Mononuclear cell (primary cell): Measurements from ENCODE around the gene RPS10. TPM values are rescaled to one million over a fixed set of nuclear protein-coding genes. Genes with fewer than 3 reads are reported as not detected.
"Not testable (repeated sequence)": the region's sequence is repeated elsewhere in the genome, so short reads cannot be mapped to it uniquely, and the experiment has no call there.

Experiments
- H3K27me3 ChIP-seq: 2 replicates; pipeline ENCODE4 v1.6.0; 2011; ENCODE audit warnings: low read length, control low read depth; ENCODE audit not compliant: insufficient read depth
- H3K4me1 ChIP-seq: 2 replicates; pipeline ENCODE4 v1.5.1; 2011; ENCODE audit warnings: mild to moderate bottlenecking, low read length, control low read depth; ENCODE audit not compliant: insufficient read depth
- H3K4me3 ChIP-seq: 2 replicates; pipeline ENCODE4 v1.5.1; 2011; ENCODE audit warnings: mild to moderate bottlenecking, low read length, moderate library complexity
- H3K9me3 ChIP-seq: 2 replicates; pipeline ENCODE4 v1.5.1; 2011; ENCODE audit warnings: low read depth, mild to moderate bottlenecking, control low read depth, low read length
- total RNA-seq: library from RNA; depleted of rRNA; stranded (reverse); fragments of >200 nt; gene quantifications from one replicate; pipeline ENCODE4 v1.2.3, GENCODE V29; 2012

RPS10 gene
- total RNA-seq, 1 donor = 4,222 TPM

DNA sequence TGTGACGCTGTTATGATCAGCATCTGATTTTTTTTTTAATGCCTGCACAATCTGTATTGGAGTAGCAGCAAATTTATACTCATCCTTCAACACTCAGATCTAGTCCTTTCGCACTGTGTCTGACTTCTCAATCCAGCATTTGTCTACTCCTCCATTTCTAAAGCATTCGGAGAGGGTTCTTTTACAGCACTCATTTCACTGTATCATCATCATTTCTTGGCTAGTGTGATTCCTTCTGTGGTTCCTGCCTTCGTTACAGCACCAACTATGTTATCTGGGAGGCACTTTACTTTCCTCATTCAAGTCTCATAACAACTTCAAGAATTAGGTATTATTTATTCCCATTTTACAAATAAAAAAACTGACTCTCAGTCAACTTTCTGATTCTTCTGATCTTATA, 51.4 kb downstream of the RPS10 start:
- Histone ChIP-seq H3K4me1 (peaks cover 50% of the 10 kb centered on the region), H3K4me3 (no peak overlapping the region), H3K9me3 (no peaks in the 10 kb centered on the region), H3K27me3 (no peaks in the 10 kb centered on the region)

DNA sequence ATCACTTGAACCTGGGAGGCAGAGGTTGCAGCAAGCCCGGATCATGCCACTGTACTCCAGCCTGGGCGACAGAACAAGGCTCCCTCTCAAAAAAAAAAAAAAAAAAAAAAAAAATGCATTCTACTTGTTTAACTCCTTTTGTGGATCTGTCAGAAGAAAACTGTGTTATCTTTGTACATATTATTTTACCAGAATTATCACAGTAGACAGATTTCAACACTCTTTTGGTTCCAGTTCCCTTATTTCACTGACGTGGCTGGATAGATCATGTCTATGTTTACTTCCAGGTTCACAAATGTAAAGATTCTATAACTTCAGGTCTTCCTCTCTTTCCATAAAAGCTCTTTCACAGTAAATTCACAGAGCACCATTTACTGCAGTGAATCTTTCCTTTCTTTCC, 51.8 kb downstream of the RPS10 start:
- Histone ChIP-seq H3K9me3 (no peaks in the 10 kb centered on the region), H3K4me3 (no peak overlapping the region), H3K27me3 (no peaks in the 10 kb centered on the region), H3K4me1 (peaks cover 52% of the 10 kb centered on the region)

DNA sequence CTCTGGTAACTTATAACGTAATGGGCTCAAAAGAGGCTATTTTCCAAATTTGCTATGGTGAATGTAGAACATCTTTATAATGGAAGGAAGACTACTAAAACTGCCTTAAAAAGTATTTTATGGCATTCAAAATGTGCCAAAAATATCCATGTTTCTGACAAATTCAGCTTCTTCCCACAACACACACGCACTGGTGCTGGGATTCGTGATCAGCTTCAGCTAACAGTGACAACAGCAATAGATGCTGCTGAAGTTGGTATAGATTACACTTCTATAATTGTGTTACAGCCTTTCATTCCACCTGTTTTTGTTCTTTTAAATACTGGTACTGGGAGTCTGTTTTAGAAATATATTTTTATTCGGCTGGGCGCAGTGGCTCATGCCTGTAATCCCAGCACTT, 52.4 kb downstream of the RPS10 start:
- Histone ChIP-seq H3K27me3 (no peaks in the 10 kb centered on the region), H3K9me3 (no peaks in the 10 kb centered on the region), H3K4me3 (no peak overlapping the region), H3K4me1 (peaks cover 49% of the 10 kb centered on the region)

DNA sequence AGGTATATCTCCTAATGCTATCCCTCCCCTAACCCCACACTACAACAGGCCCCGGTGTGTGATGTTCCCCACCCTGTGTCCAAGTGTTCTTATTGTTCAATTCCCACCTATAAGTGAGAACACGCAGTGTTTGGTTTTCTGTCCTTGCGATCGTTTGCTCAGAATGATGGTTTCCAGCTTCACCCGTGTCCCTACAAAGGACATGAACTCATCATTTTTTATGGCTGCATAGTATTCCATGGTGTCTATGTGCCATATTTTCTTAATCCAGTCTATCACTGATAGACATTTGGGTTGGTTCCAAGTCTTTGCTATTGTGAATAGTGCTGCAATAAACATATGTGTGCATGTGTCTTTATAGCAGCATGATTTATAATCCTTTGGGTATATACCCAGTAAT, 54.0 kb downstream of the RPS10 start:
- H3K9me3 ChIP-seq, H3K4me3 ChIP-seq, H3K27me3 ChIP-seq: not testable (repeated sequence)
- H3K4me1 ChIP-seq = peaks cover 47% of the 10 kb centered on the region

DNA sequence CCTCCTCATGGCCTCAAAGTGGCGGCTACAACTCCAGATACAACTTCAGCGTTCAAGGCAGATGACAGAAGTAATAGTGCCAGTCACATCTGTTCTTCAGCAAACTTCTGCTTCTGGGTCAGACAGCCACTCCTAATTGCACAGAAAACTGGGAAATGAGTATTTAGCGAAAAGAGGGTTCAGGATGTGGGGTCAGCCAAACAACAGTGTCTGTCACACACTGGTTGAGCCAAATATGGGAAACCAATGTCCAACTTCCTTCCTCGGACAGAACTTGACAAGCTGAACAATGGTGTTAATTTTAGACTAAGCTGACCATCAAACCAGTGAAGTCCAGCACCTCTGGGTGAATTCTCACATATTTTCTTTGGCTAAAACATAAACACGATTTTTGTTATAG, 55.5 kb downstream of the RPS10 start:
- Histone ChIP-seq H3K4me1 (peaks cover 44% of the 10 kb centered on the region), H3K9me3 (no peaks in the 10 kb centered on the region), H3K4me3 (no peak overlapping the region), H3K27me3 (no peaks in the 10 kb centered on the region)

DNA sequence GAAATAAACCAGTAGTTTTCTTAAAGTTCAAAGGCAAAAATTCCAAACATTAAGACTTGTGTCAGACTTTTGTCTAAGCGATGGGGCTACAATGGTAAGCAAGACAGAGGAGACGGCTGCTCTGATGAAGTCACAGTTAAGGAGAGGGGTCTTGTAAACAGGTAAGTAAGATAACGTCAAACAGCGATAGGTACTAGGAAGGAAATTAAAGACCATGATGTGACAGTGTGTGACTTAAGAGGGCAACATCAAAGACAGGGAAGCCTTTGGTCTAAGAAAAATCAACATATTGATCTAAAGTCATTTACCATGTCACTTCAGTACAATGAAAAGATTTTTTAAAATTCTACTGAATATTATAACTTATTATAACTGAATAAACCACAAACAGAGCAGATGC, 56.5 kb downstream of the RPS10 start:
- H3K9me3 ChIP-seq = no peaks in the 10 kb centered on the region
- H3K4me1 ChIP-seq = peaks cover 35% of the 10 kb centered on the region
- no peak overlapping the region for H3K4me3 ChIP-seq
- no peaks in the 10 kb centered on the region for H3K27me3 ChIP-seq

Other genes with a start within 250 kb of the RPS10 start
- gene HMGA1, start 189.2 kb downstream of the RPS10 start, total RNA-seq = 44.3 TPM
- gene SMIM29, start 177.1 kb downstream of the RPS10 start, total RNA-seq = 12.3 TPM
- gene NUDT3, start 33.4 kb downstream of the RPS10 start, total RNA-seq = 23.8 TPM
- 0.42 TPM for gene PACSIN1, start 40.0 kb upstream of the RPS10 start, total RNA-seq
- 0.31 TPM for gene SPDEF, start 130.3 kb upstream of the RPS10 start, total RNA-seq